NCI-H146 treated with DMSO at 0.1 percent for 48 hours (cell line): Measurements from ENCODE around the gene CCDC146.
"Not testable (repeated sequence)": the region's sequence is repeated elsewhere in the genome, so short reads cannot be mapped to it uniquely, and the experiment has no call there.

ENCODE experiments used
- DNase-seq: peaks from one replicate; lab custom pipeline; 2025; ENCODE audit not compliant: unreplicated experiment; lab: John Stamatoyannopoulos, UW

CCDC146 gene

GRCh38 chr7:77199013-77199966 lies 76.9 kb downstream of the CCDC146 start, which contains the start of gene FGL2:
FGL2 (minus strand) TSS chr7:77199819; CDS start chr7:77199793, 26 bp downstream.
- peak; percentile 38 for DNase-seq

GRCh38 chr7:77200542-77200941 lies 78.1 kb downstream of the CCDC146 start:
- DNase-seq = no peak

- no peak for DNase-seq
Measured at GRCh38 chr7:77202481-77202976, 80.1 kb downstream of the CCDC146 start.

- DNase-seq = no peak
Measured at GRCh38 chr7:77205706-77206105, 83.3 kb downstream of the CCDC146 start.

GRCh38 chr7:77208416-77208815 lies 86.0 kb downstream of the CCDC146 start:
- DNase-seq = no peak

GRCh38 chr7:77209479-77210139 lies 87.2 kb downstream of the CCDC146 start:
- no peak for DNase-seq

GRCh38 chr7:77216181-77216845 lies 93.9 kb downstream of the CCDC146 start:
- no peak for DNase-seq

- no peak for DNase-seq
Measured at GRCh38 chr7:77217474-77218185, 95.2 kb downstream of the CCDC146 start.

GRCh38 chr7:77219701-77220331 lies 97.4 kb downstream of the CCDC146 start:
- not testable (repeated sequence) for DNase-seq

GRCh38 chr7:77222065-77222464 lies 99.7 kb downstream of the CCDC146 start:
- no peak for DNase-seq

- DNase-seq = no peak
Measured at GRCh38 chr7:77222819-77223218, 100.4 kb downstream of the CCDC146 start.

GRCh38 chr7:77223261-77223660 lies 100.8 kb downstream of the CCDC146 start:
- no peak for DNase-seq

- no peak for DNase-seq
Measured at GRCh38 chr7:77226357-77226839, 104.0 kb downstream of the CCDC146 start.

GRCh38 chr7:77228795-77229194 lies 106.4 kb downstream of the CCDC146 start:
- DNase-seq = not testable (repeated sequence)

- no peak for DNase-seq
Measured at GRCh38 chr7:77232467-77232866, 110.1 kb downstream of the CCDC146 start.

- no peak for DNase-seq
Measured at GRCh38 chr7:77235276-77235675, 112.9 kb downstream of the CCDC146 start.

- no peak for DNase-seq
Measured at GRCh38 chr7:77238703-77239136, 116.3 kb downstream of the CCDC146 start.

GRCh38 chr7:77239471-77239870 lies 117.1 kb downstream of the CCDC146 start:
- no peak for DNase-seq

GRCh38 chr7:77242068-77242467 lies 119.7 kb downstream of the CCDC146 start:
- no peak for DNase-seq

- DNase-seq = no peak
Measured at GRCh38 chr7:77242554-77242953, 120.1 kb downstream of the CCDC146 start.
